GM12865 (cell line): ENCODE measurements around the gene SDK2.

Experiments
- DNase-seq: peaks from one replicate; pipeline ENCODE4 v3.0.0; 2010; ENCODE audit warnings: low read depth
- H3K4me3 ChIP-seq: 2 replicates; pipeline ENCODE4 v1.5.1; 2011; ENCODE audit warnings: mild to moderate bottlenecking, low read depth, low read length, control low read depth
- TF ChIP-seq, protein P1 (sequence below): IDR thresholded peaks from 2 replicates; pipeline ENCODE4 v1.5.1; 2011; ENCODE audit warnings: low read length, control low read depth, low read depth, inconsistent platforms; ENCODE audit not compliant: insufficient read depth; ENCODE audit errors: missing control alignments

SDK2 gene

DNA sequence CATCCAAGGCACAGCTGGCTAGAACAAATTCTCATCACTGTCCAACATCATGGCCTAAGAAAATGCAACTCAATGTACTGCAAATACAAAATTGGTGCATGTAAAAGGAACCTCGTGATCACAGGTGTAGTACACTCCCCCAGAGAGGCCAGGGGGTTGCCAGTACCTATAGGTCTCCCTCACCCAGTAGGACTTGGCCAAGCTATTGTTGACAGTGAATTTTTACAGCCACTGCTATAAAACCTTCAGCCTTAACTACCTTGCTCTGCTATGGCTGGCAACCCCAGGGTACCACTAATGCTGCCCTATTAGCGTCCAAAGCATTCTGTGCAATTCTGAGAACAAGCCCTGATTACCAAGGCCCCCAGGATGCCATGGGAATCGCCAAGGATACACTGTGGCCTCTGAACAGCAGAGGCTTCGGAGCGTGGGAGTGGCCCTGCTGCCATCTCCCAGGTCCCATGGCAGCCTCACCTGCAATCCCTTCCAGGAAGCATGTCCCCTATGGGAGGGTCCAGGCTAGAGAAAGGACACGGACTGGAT, 67.6 kb downstream of the SDK2 start:
- TF ChIP-seq, protein P1, sequence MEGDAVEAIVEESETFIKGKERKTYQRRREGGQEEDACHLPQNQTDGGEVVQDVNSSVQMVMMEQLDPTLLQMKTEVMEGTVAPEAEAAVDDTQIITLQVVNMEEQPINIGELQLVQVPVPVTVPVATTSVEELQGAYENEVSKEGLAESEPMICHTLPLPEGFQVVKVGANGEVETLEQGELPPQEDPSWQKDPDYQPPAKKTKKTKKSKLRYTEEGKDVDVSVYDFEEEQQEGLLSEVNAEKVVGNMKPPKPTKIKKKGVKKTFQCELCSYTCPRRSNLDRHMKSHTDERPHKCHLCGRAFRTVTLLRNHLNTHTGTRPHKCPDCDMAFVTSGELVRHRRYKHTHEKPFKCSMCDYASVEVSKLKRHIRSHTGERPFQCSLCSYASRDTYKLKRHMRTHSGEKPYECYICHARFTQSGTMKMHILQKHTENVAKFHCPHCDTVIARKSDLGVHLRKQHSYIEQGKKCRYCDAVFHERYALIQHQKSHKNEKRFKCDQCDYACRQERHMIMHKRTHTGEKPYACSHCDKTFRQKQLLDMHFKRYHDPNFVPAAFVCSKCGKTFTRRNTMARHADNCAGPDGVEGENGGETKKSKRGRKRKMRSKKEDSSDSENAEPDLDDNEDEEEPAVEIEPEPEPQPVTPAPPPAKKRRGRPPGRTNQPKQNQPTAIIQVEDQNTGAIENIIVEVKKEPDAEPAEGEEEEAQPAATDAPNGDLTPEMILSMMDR: no peak
- DNase-seq: no peak
- H3K4me3 ChIP-seq: no peak overlapping the region

DNA sequence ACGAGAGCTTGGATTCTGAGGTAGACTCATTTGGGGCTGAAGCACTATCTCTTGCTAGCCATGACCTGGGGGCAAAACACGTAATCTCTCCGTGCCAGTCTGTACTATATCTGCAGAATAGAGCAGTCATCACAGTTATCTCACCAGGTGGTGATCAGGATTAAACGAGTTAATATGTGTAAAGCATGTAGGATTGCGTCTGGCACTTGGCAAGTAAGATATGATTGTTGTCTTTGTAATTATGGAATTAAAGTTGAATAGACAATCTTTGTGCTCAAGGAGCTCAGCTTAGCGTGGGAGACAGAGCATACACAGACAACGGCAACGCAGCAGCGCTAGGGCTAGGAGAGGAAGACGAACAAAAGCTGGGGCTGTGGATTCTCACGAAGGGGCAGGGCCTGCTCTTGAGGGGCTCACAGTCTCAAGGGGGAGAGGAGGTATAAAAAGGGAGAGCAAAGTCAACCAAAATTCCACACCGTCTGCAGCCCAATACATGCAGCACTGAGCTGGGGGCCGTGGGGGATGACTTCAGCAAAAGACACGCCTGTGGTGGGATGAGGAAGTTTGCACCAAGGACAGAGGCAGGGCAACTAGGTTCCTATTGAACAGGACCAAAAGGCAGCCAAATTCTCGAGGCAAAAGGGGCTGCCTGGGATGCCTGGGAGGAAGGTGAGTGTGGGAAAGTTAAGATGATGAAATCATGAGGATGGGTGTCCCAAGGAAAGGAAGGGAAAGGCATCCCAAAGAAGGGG, 68.6 kb downstream of the SDK2 start:
- TF ChIP-seq, protein P1: no peak
- H3K4me3 ChIP-seq: no peak overlapping the region
- DNase-seq: no peak

DNA sequence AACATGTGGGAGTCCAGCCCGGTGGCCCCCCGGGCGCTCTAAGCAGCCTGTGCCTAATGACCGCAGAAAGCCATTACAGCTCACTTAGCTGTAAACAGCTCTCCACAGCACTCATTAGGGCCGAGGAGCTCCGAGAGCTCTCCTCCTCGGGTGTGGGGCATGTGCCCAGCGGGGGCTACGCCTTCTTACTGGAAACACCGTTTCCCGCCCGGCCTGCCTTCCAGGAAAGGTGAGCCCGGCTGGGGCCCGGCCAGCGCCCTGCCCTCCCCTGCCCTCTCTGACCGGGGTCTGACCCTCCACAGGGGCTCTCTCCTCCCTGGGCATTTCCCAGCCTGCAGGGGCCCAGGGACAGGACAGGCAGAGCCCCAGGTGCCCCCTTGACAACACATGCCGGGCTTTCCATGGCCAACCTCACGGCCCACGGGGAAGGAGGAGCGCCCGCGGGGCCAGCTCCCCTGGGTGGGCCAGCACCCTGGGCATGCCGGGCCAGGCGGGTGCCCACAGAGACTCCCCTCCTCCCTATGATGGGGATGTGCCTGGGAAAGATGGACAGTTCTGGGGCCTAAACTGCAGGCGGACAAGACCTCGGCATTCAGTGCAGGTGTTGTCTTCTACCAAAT, 72.6 kb downstream of the SDK2 start:
- TF ChIP-seq, protein P1: no peak
- H3K4me3 ChIP-seq: no peak overlapping the region
- no peak for DNase-seq

DNA sequence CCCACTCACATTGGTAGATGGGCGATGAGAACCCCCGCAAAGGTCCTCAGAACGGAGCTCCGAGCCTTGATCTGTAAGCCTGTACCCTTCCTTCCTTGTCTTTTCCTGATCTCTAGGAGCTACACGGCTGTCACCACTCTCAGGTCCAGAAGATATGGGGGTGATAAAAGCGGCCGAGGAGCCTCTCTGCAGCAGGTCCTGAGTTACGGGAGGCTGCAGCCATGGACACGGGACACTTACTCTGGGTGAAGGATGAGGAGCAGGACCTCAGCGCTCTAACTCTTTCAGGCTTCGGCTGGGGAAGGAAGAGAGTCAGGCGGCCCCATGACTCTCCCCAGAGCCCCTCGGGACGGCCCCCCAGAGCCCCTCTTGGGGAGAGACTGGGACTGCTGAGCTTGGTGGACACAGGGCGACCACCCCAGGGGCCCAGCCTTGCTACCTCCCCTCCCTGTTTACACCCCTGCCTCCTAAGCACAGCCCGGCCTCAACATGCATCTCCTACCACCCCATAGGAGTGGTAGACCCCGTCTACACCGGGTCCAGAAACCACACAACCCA, 74.4 kb downstream of the SDK2 start:
- no peak for DNase-seq
- H3K4me3 ChIP-seq: no peak overlapping the region
- TF ChIP-seq, protein P1: no peak

DNA sequence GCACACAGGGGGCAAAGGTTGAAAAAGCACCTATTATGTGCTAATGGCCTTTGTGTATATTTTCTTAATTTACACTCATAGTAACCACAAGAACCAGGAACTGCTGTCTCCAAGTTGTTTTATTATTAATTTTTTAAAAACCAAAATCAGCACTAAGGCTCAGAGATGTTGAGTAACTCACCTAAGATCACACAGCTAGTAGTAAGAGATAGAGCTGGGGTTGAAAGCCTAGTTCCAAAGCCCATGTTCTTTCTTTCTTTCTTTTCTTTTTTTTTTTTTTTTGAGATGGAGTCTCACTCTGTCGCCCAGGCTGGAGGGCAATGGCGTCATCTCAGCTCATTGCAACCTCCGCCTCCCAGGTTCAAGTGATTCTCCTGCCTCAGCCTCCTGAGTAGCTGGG, 75.3 kb downstream of the SDK2 start:
- no peak for DNase-seq
- H3K4me3 ChIP-seq: no peak overlapping the region
- TF ChIP-seq, protein P1: no peak

DNA sequence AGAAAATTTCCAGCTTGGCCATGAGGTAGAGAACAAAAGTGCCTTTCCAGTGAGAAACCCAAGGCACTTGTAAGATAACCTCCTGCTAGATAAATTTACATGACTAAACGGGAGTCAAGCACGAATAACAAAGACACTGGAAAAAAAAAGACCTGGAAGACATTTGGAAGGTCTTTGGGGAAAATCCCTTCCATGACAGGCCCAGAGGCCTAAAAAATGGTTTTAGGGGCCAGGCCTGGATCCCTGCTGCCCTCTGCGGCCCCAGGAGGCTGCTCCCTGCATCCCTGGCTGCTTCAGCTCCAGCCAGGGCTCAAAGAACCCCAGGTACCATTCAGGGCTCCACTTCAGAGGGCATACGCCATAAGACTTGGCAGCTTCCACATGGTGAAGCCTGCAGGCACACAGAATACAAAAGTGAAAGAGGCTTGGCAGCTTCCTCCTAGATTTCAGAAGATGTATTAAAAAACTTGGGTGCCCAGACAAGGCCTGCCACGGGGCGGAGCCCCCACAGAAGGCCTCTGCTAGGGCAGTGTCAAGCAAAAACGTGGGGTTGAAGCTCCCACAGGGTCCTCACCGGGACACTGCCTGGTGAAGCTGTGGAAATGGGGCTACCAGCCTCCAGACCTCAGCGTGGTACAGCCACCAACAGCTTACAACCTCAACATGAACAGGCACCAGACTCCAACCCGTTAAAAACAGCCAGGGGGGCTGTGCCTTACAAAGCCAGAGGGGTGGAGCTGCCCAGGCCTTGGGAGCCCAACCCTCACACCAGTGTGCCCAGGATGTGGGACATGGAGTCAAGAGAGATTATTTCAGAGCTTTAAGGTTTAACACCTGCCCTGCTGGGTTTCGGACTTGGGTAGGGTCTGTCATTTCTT, 77.1 kb downstream of the SDK2 start:
- TF ChIP-seq, protein P1: no peak
- DNase-seq: peak; percentile 15
- no peak overlapping the region for H3K4me3 ChIP-seq
